ENCODE data around the gene ARHGEF25. TPM values are rescaled to one million over a fixed set of nuclear protein-coding genes. Genes with fewer than 3 reads are reported as not detected.
A peak's percentile ranks its signal among the peaks of the same experiment; 100 is the strongest.

ARHGEF25 gene
- total RNA-seq, 6 donors from 2014 or later, result 6.6 to 78.6 (median 8.2) TPM

DNA sequence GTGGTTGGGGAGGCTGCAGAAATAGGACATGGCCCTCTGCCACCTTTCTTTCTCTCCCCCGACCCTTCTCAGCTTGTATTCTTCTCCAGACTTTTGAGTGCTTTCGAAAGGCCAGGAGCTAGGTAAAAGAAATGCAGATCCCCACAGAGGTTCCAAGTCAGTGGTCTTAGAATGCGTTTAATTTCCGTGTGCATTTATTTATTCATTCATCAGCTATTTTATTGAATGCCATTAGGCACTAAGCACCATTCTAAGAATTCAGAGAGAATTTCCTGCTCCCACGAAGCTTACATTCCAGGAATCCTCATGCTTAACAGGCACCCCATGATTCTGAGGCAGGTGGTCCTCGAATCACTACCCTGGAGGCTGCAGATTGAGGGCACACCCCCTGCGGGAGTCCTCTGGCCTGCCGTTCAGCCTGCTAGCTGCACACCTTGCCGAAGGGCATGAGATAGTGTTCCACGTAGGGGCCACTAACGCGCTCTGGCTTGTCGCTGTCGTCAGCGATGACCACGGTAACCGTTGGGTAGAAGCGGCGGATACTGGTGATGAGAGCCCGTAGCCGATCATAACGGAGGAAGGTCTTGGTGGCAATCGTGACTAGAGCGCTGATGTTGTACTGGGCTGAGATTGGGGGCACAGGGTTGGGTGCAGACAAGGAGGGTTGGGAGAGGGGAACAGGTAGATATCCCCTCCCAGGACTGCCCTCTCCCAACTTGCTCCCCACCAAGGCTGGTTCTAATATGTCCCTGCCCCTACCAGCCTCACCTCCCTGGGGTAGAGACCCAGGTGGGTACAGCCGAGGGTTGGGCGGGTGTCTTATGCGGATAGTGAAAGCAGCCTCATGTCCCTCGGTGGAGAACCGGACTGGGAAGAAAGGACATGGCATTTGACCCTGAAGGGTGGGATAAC, 17.3 kb downstream of the ARHGEF25 start:
- no peaks in the 10 kb centered on the region for H3K9me3 ChIP-seq
- TF ChIP-seq POLR2AphosphoS5 (IDR thresholded peaks at IDR 0.05) (no peak), POLR2A (IDR thresholded peaks at IDR 0.05) (no peak), EP300 (IDR thresholded peaks at IDR 0.05) (no peak), CTCF (IDR thresholded peaks at IDR 0.05) (no peak)
- H3K4me1 ChIP-seq, result peaks cover 21 to 34% (median 29%) of the 10 kb centered on the region in 4 donors
- WGBS, 2 donors, result 58 to 62% methylated on average over 22 to 29 of the region's 29 CpGs
- H3K4me3 ChIP-seq, result no peak overlapping the region
- ATAC-seq (ENCODE audit: low FRiP score in 2 of 2) (no peak), DNase-seq (no peak)
- peaks cover 0 to 73% (median 24%) of the 10 kb centered on the region in 4 donors for H3K27me3 ChIP-seq
- no peak overlapping the region for H3K27ac ChIP-seq
- H3K36me3 ChIP-seq, result no peaks in the 10 kb centered on the region

- peaks cover 0 to 64% (median 24%) of the 10 kb centered on the region in 4 donors for H3K27me3 ChIP-seq
- ATAC-seq (ENCODE audit: low FRiP score in 2 of 2), result no peak
- no peak overlapping the region for H3K4me3 ChIP-seq
- WGBS, 2 donors, result 76 to 82% methylated on average over 4 to 5 of the region's 5 CpGs
- no peaks in the 10 kb centered on the region for H3K36me3 ChIP-seq
- no peaks in the 10 kb centered on the region for H3K9me3 ChIP-seq
- TF ChIP-seq CTCF (IDR thresholded peaks at IDR 0.05) (no peak), EP300 (IDR thresholded peaks at IDR 0.05) (no peak), POLR2A (IDR thresholded peaks at IDR 0.05) (no peak), POLR2AphosphoS5 (IDR thresholded peaks at IDR 0.05) (no peak)
- no peak for DNase-seq
- H3K27ac ChIP-seq, result no peak overlapping the region
- H3K4me1 ChIP-seq, result peaks cover 21 to 35% (median 30%) of the 10 kb centered on the region in 4 donors
Measured at GRCh38 chr12:57629897-57630471, 18.7 kb downstream of the ARHGEF25 start.

DNA sequence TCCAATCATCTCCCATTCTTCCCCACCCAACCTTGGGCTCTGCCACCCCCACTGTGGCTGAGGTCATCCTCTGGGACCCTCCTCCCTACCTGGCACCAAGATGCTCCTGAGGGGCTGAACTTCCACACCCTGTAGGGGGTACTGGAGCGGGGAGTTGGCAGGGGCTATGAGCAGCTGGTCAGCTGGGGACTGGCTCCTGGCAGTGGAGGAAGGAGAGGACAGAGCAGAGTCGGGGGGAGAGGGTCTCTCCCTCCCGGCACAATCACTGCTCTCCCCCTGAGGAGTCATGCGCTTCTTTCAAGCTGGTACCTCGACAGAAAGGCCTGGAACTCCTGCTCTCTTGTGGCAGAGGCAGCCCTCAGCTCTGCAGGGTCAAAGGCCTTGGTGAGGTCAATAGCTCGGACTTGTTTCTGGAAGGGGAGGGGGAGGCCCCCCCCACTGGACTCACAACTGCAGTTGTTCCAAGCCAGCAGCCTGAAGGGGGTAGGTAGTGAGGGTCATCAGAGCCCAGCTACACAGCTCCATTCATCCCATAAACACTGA, 19.7 kb downstream of the ARHGEF25 start:
- ATAC-seq (ENCODE audit: low FRiP score in 2 of 2), result no peak
- 47 to 59% methylated on average over 4 to 6 of the region's 6 CpGs for WGBS, 2 donors
- peaks cover 0 to 55% (median 21%) of the 10 kb centered on the region in 4 donors for H3K27me3 ChIP-seq
- H3K9me3 ChIP-seq, result no peaks in the 10 kb centered on the region
- H3K27ac ChIP-seq, result no peak overlapping the region
- no peak overlapping the region for H3K4me3 ChIP-seq
- DNase-seq, result no peak
- no peak for TF ChIP-seq CTCF (IDR thresholded peaks at IDR 0.05)
- TF ChIP-seq POLR2AphosphoS5 (IDR thresholded peaks at IDR 0.05), result no peak
- TF ChIP-seq POLR2A (IDR thresholded peaks at IDR 0.05), result no peak
- no peak for TF ChIP-seq EP300 (IDR thresholded peaks at IDR 0.05)
- peaks cover 21 to 35% (median 30%) of the 10 kb centered on the region in 4 donors for H3K4me1 ChIP-seq
- no peaks in the 10 kb centered on the region for H3K36me3 ChIP-seq

GRCh38 chr12:57631566-57632072, 20.4 kb downstream of the ARHGEF25 start:
- Histone ChIP-seq H3K27ac (no peak overlapping the region), H3K36me3 (no peaks in the 10 kb centered on the region), H3K9me3 (no peaks in the 10 kb centered on the region), H3K27me3 (peaks cover 0 to 49% (median 17%) of the 10 kb centered on the region in 4 donors), H3K4me3 (peak overlapping the region in 3 of 4 donors; percentile 39 to 56 (median 51)), H3K4me1 (peaks cover 21 to 35% (median 30%) of the 10 kb centered on the region in 4 donors)
- 16 to 52% methylated on average over 2 to 10 of the region's 26 CpGs for WGBS, 2 donors
- DNase-seq, result peak in 1 of 2 donors; percentile 83
- no peak for ATAC-seq (ENCODE audit: low FRiP score in 2 of 2)
- TF ChIP-seq POLR2AphosphoS5 (IDR thresholded peaks at IDR 0.05) (no peak), EP300 (IDR thresholded peaks at IDR 0.05) (no peak), POLR2A (IDR thresholded peaks at IDR 0.05) (no peak), CTCF (IDR thresholded peaks at IDR 0.05) (no peak)

Measured in upper lobe of left lung (tissue), 6 donors.